Calu3 (cell line): ENCODE results near the gene MAPKAPK5. TPM values are rescaled to one million over a fixed set of nuclear protein-coding genes. Genes with fewer than 3 reads are reported as not detected.
"Not testable (repeated sequence)": the region's sequence is repeated elsewhere in the genome, so short reads cannot be mapped to it uniquely, and the experiment has no call there.

Source experiments
- BruUV-seq: library from RNA; stranded (reverse); fragments of 400-500 nt; replicated peaks from 2 replicates; lab custom pipeline; 2021; lab: Mats Ljungman, UMichigan
- CTCF ChIA-PET: fragments of 300-600 bp; sonication (Branson Sonifier 250); formaldehyde crosslinking; loops from one replicate; lab custom pipeline; 2022; ENCODE audit warnings: antibody characterized with exemption; lab: Charles Lee
- DNase-seq: peaks from one replicate; pipeline ENCODE4 v3.0.0; 2022
- H3K27ac Mint-ChIP-seq: one replicate; pipeline ENCODE4 v1.8.0; 2022; ENCODE audit warnings: mixed read lengths; ENCODE audit not compliant: unreplicated experiment
- H3K27me3 Mint-ChIP-seq: one replicate; pipeline ENCODE4 v1.8.0; 2022; ENCODE audit warnings: mixed read lengths; ENCODE audit not compliant: unreplicated experiment
- H3K36me3 Mint-ChIP-seq: one replicate; pipeline ENCODE4 v1.8.0; 2022; ENCODE audit warnings: mild to moderate bottlenecking, moderate library complexity, mixed read lengths; ENCODE audit not compliant: insufficient read depth, unreplicated experiment
- H3K4me1 Mint-ChIP-seq: one replicate; pipeline ENCODE4 v1.8.0; 2022; ENCODE audit warnings: mild to moderate bottlenecking, low read depth, mixed read lengths; ENCODE audit not compliant: unreplicated experiment
- H3K4me3 Mint-ChIP-seq: one replicate; pipeline ENCODE4 v1.8.0; 2022; ENCODE audit warnings: mild to moderate bottlenecking, low read depth, moderate library complexity, mixed read lengths; ENCODE audit not compliant: unreplicated experiment
- H3K9me3 Mint-ChIP-seq: one replicate; pipeline ENCODE4 v1.8.0; 2022; ENCODE audit warnings: low read depth, mixed read lengths; ENCODE audit not compliant: unreplicated experiment
- intact Hi-C: fragments of 100-400 bp; cut with micrococcal nuclease; formaldehyde crosslinking; loops from one replicate; pipeline ENCODE4 v1.10.0; 2022; ENCODE audit not compliant: unreplicated experiment
- total RNA-seq: library from RNA; stranded (reverse); gene quantifications from 2 replicates; pipeline ENCODE4 v1.2.3, GENCODE V29; 2022
- TF ChIP-seq, protein P1 (sequence below): fragments of 200-600 bp; IDR thresholded peaks from one replicate; pipeline ENCODE4 v1.8.0; 2022; ENCODE audit warnings: antibody characterized with exemption; ENCODE audit not compliant: unreplicated experiment

MAPKAPK5 gene
- total RNA-seq, 1 experiment from 2014 or later: 84.8 TPM

GRCh38 chr12:111819191-111820158 is 22.6 kb upstream of the MAPKAPK5 start:
- intact Hi-C loops: no loop called here
- Mint-ChIP-seq H3K4me3 (no peak overlapping the region), H3K9me3 (peaks cover 2% of the 10 kb centered on the region), H3K4me1 (peaks cover 8% of the 10 kb centered on the region), H3K36me3 (no peaks in the 10 kb centered on the region), H3K27me3 (peaks cover 40% of the 10 kb centered on the region), H3K27ac (no peak overlapping the region)
- CTCF ChIA-PET: no interaction called here
- no TSS peak for BruUV-seq
- DNase-seq: no peak
- TF ChIP-seq, protein P1, sequence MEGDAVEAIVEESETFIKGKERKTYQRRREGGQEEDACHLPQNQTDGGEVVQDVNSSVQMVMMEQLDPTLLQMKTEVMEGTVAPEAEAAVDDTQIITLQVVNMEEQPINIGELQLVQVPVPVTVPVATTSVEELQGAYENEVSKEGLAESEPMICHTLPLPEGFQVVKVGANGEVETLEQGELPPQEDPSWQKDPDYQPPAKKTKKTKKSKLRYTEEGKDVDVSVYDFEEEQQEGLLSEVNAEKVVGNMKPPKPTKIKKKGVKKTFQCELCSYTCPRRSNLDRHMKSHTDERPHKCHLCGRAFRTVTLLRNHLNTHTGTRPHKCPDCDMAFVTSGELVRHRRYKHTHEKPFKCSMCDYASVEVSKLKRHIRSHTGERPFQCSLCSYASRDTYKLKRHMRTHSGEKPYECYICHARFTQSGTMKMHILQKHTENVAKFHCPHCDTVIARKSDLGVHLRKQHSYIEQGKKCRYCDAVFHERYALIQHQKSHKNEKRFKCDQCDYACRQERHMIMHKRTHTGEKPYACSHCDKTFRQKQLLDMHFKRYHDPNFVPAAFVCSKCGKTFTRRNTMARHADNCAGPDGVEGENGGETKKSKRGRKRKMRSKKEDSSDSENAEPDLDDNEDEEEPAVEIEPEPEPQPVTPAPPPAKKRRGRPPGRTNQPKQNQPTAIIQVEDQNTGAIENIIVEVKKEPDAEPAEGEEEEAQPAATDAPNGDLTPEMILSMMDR: no peak

- H3K27ac Mint-ChIP-seq, H3K4me3 Mint-ChIP-seq, BruUV-seq, intact Hi-C loops, CTCF ChIA-PET, DNase-seq, H3K36me3 Mint-ChIP-seq, H3K4me1 Mint-ChIP-seq, H3K9me3 Mint-ChIP-seq: not testable (repeated sequence)
- peaks cover 40% of the 10 kb centered on the region for H3K27me3 Mint-ChIP-seq
Measured at GRCh38 chr12:111820828-111821227, 21.2 kb upstream of the MAPKAPK5 start.

GRCh38 chr12:111822886-111823285 is 19.1 kb upstream of the MAPKAPK5 start:
- Mint-ChIP-seq H3K36me3 (no peaks in the 10 kb centered on the region), H3K27me3 (peaks cover 40% of the 10 kb centered on the region), H3K9me3 (peaks cover 2% of the 10 kb centered on the region), H3K4me3 (no peak overlapping the region), H3K27ac (no peak overlapping the region), H3K4me1 (peaks cover 8% of the 10 kb centered on the region)
- CTCF ChIA-PET: no interaction called here
- TF ChIP-seq, protein P1: no peak
- intact Hi-C loops: no loop called here
- no peak for DNase-seq
- BruUV-seq: no TSS peak

- Mint-ChIP-seq H3K9me3 (peaks cover 2% of the 10 kb centered on the region), H3K36me3 (no peaks in the 10 kb centered on the region), H3K4me3 (no peak overlapping the region), H3K27ac (no peak overlapping the region), H3K4me1 (peaks cover 8% of the 10 kb centered on the region), H3K27me3 (peaks cover 40% of the 10 kb centered on the region)
- DNase-seq: no peak
- BruUV-seq: no TSS peak
- TF ChIP-seq, protein P1: no peak
- CTCF ChIA-PET: no interaction called here
- intact Hi-C loops: no loop called here
Measured at GRCh38 chr12:111823891-111824290, 18.1 kb upstream of the MAPKAPK5 start.

- H3K9me3 Mint-ChIP-seq, BruUV-seq, H3K27ac Mint-ChIP-seq, H3K4me3 Mint-ChIP-seq, CTCF ChIA-PET, H3K36me3 Mint-ChIP-seq, H3K4me1 Mint-ChIP-seq, intact Hi-C loops: not testable (repeated sequence)
- DNase-seq: peak; percentile 14
- peaks cover 36% of the 10 kb centered on the region for H3K27me3 Mint-ChIP-seq
- TF ChIP-seq, protein P1: peak; percentile 52
Measured at GRCh38 chr12:111824312-111824711, 17.7 kb upstream of the MAPKAPK5 start.
